Measurements from ENCODE around the gene APLP2. TPM values are rescaled to one million over a fixed set of nuclear protein-coding genes. Genes with fewer than 3 reads are reported as not detected.
"Not testable (repeated sequence)": the region's sequence is repeated elsewhere in the genome, so short reads cannot be mapped to it uniquely, and the experiment has no call there.

APLP2 gene
- total RNA-seq, 2 experiments from 2014 or later, result 26.1 to 31.5 TPM

DNA sequence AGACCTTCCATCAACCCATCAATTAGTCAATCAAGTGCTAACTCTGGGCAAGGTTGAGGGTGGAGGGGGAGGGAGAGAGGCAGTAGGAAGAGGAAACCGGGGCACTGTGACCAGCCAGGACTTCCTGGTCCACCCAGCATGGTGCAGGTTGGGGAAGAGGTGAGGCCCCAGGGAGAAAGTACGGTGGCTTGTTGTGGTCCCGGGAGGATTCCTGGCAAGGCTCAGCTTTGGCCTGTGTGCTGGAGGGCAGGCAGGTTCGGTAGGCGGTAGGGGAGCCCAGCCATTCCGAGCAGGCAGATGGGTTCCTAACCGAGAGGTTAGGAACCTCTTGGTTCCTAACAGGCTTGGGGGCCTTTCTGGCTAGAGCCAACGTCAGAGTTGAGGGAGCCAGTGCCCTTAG lies 100.7 kb downstream of the APLP2 start:
- ATAC-seq (ENCODE audit: low read depth) (no peak), DNase-seq (no peak)
- no peak overlapping the region for H3K4me3 Mint-ChIP-seq
- POLR2A ChIA-PET, result no interaction called here
- H3K9me3 Mint-ChIP-seq, result peaks cover 5% of the 10 kb centered on the region
- no peaks in the 10 kb centered on the region for H3K4me1 Mint-ChIP-seq
- no peak overlapping the region for H3K27ac Mint-ChIP-seq
- H3K27me3 Mint-ChIP-seq, result peaks cover 20% of the 10 kb centered on the region
- H3K36me3 Mint-ChIP-seq, result no peaks in the 10 kb centered on the region

GRCh38 chr11:130171534-130171933 lies 101.8 kb downstream of the APLP2 start:
- no peak overlapping the region for H3K27ac Mint-ChIP-seq
- ATAC-seq (ENCODE audit: low read depth) (no peak), DNase-seq (no peak)
- H3K36me3 Mint-ChIP-seq, result no peaks in the 10 kb centered on the region
- POLR2A ChIA-PET, result interaction anchor here (0.7 kb wide), 1 partner anchor 418 kb away, joined by 7 read pairs; no protein-coding TSS in a partner anchor
- H3K4me3 Mint-ChIP-seq, result no peak overlapping the region
- H3K27me3 Mint-ChIP-seq, result peaks cover 17% of the 10 kb centered on the region
- H3K4me1 Mint-ChIP-seq, result peaks cover 2% of the 10 kb centered on the region
- H3K9me3 Mint-ChIP-seq, result peaks cover 7% of the 10 kb centered on the region

- H3K9me3 Mint-ChIP-seq; H3K4me1 Mint-ChIP-seq; ATAC-seq (ENCODE audit: low read depth); H3K27ac Mint-ChIP-seq; H3K36me3 Mint-ChIP-seq; DNase-seq; H3K4me3 Mint-ChIP-seq: not testable (repeated sequence)
- POLR2A ChIA-PET, result interaction anchor here (0.7 kb wide), 1 partner anchor 418 kb away, joined by 7 read pairs; no protein-coding TSS in a partner anchor
- H3K27me3 Mint-ChIP-seq, result peaks cover 17% of the 10 kb centered on the region
Observed at GRCh38 chr11:130172001-130172400, 102.3 kb downstream of the APLP2 start.

- Mint-ChIP-seq H3K36me3 (no peaks in the 10 kb centered on the region), H3K27me3 (peaks cover 9% of the 10 kb centered on the region), H3K4me1 (peaks cover 2% of the 10 kb centered on the region), H3K27ac (no peak overlapping the region), H3K4me3 (no peak overlapping the region), H3K9me3 (peaks cover 7% of the 10 kb centered on the region)
- POLR2A ChIA-PET, result no interaction called here
- ATAC-seq (ENCODE audit: low read depth), result no peak
- no peak for DNase-seq
Observed at GRCh38 chr11:130174642-130175041, 104.9 kb downstream of the APLP2 start.

- H3K4me1 Mint-ChIP-seq, result peaks cover 2% of the 10 kb centered on the region
- H3K36me3 Mint-ChIP-seq, result no peaks in the 10 kb centered on the region
- no peak overlapping the region for H3K4me3 Mint-ChIP-seq
- POLR2A ChIA-PET, result no interaction called here
- no peak for ATAC-seq (ENCODE audit: low read depth)
- H3K27me3 Mint-ChIP-seq, result peaks cover 9% of the 10 kb centered on the region
- DNase-seq, result no peak
- H3K27ac Mint-ChIP-seq, result no peak overlapping the region
- peaks cover 7% of the 10 kb centered on the region for H3K9me3 Mint-ChIP-seq
Observed at GRCh38 chr11:130175898-130176297, 106.2 kb downstream of the APLP2 start.

GRCh38 chr11:130177782-130178181 lies 108.1 kb downstream of the APLP2 start:
- no peak overlapping the region for H3K27ac Mint-ChIP-seq
- H3K36me3 Mint-ChIP-seq, result no peaks in the 10 kb centered on the region
- no peak for DNase-seq
- H3K9me3 Mint-ChIP-seq, result peaks cover 7% of the 10 kb centered on the region
- POLR2A ChIA-PET, result no interaction called here
- no peak overlapping the region for H3K4me3 Mint-ChIP-seq
- peaks cover 10% of the 10 kb centered on the region for H3K27me3 Mint-ChIP-seq
- ATAC-seq (ENCODE audit: low read depth), result no peak
- peaks cover 2% of the 10 kb centered on the region for H3K4me1 Mint-ChIP-seq

DNA sequence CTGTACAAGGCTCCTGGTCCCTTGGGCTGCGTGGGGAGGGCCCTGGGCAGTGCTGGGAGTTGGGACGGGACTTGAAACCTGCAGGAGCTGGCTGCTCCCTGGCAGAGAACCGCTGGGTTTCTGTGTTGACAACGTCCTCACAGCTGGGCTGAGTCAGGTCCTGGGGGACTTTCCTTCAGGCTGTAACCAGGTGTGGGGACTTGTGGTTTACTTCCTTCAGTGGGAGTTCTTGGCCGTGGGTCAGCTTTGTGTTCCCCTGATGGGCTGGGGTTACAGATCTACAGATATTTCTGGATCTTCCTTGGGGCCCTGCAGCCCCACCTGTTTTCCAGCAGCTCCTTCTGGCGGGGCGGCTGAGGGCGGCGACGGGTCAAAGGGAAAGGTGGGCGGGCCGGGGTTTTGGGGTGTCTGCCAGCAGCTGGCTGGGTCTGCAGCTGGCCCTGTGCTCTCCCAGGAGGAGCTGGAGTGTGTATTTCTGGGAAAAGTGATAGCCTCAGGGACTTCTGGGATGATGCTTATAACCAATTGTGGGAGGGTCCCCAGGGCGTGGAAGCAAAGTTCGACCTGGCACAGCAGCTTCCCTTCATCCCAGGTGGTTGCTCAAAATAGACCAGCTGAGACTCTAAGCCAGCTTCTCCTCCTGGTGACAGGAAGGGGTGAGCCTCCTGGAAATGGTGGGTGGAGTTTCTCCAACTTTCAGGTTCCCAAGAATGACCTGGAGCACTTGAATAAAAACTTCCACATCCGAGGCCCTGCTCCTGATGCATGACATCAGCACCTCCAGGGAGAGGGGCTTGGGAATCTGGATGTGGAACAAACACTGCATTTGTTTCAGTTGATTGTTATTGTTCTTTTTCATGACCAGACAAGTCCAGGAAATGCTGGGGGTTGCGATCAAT lies 109.0 kb downstream of the APLP2 start:
- Mint-ChIP-seq H3K27ac (no peak overlapping the region), H3K4me3 (no peak overlapping the region), H3K36me3 (no peaks in the 10 kb centered on the region), H3K27me3 (peaks cover 8% of the 10 kb centered on the region), H3K4me1 (peaks cover 2% of the 10 kb centered on the region), H3K9me3 (peaks cover 7% of the 10 kb centered on the region)
- POLR2A ChIA-PET, result no interaction called here
- DNase-seq, result no peak
- no peak for ATAC-seq (ENCODE audit: low read depth)

DNA sequence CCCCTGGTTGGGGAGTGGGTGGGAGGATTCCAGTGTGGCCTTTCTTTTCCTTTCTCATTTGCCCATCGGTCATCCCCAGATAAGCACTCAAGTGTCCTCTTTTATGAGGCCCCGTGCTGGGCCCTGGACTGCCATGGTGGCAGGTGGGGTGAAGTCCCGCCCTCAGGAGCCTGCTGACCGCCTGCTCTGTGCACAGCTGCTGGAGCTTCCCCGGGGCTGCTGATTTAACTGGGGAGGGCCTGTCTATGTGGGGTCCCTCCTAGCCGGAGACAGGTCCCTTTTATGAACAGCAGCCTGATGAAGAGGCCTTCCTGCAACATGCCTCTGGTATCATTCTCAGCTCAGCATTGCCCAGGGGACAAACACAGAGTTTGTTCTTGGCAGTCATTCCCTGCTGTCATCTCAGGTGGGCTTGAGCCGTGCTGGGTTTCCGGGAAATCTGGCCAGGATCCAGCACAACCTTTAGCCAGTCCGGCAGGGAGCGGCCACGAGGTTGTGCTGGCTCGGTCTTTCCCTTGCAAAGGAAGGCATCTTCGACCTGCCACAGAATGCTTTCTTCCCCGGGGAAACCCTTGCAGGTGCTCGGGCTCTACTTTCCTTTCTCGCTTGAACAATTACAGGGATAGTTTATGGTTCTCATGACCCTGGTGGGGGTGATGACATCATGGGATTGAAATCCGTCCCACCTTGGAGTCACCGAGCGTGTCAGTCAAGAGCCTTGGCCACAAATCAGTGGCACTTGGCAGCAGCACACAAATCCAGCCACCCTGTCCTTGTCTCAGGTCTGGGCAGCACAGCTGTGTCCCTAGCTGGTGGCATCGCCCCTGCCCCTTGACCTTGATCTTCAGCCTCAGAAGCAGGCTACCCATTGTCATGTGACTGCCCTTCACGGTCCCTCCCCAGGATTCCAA lies 110.0 kb downstream of the APLP2 start:
- ATAC-seq (ENCODE audit: low read depth), result no peak
- Mint-ChIP-seq H3K9me3 (peaks cover 5% of the 10 kb centered on the region), H3K4me3 (no peak overlapping the region), H3K27me3 (peaks cover 13% of the 10 kb centered on the region), H3K36me3 (no peaks in the 10 kb centered on the region), H3K27ac (no peak overlapping the region), H3K4me1 (peaks cover 2% of the 10 kb centered on the region)
- POLR2A ChIA-PET, result no interaction called here
- DNase-seq, result no peak

- H3K9me3 Mint-ChIP-seq, result peaks cover 2% of the 10 kb centered on the region
- POLR2A ChIA-PET, result no interaction called here
- DNase-seq (no peak), ATAC-seq (ENCODE audit: low read depth) (no peak)
- no peak overlapping the region for H3K27ac Mint-ChIP-seq
- H3K36me3 Mint-ChIP-seq, result no peaks in the 10 kb centered on the region
- H3K27me3 Mint-ChIP-seq, result peaks cover 16% of the 10 kb centered on the region
- H3K4me3 Mint-ChIP-seq, result no peak overlapping the region
- peaks cover 2% of the 10 kb centered on the region for H3K4me1 Mint-ChIP-seq
Observed at GRCh38 chr11:130180491-130180890, 110.8 kb downstream of the APLP2 start.

DNA sequence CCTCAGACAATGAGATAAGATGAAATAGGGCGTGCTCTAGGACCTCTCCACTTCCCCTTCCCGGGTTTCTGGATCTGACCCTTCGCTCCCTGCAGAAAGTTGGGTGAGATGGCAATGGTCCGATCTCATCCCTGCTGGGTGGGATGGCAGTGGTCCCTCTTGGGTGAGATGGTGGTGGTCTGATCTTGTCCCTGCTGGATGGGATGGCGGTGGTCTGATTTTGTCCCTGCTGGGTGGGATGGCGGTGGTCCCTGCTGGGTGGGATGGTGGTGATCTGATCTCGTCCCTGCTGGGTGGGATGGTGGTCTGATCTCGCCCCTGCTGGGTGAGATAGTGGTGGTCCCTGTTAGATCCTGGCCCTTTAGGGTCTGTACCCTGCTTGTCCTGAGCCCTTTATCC lies 111.2 kb downstream of the APLP2 start:
- Mint-ChIP-seq H3K4me1 (peaks cover 2% of the 10 kb centered on the region), H3K4me3 (no peak overlapping the region)

DNA sequence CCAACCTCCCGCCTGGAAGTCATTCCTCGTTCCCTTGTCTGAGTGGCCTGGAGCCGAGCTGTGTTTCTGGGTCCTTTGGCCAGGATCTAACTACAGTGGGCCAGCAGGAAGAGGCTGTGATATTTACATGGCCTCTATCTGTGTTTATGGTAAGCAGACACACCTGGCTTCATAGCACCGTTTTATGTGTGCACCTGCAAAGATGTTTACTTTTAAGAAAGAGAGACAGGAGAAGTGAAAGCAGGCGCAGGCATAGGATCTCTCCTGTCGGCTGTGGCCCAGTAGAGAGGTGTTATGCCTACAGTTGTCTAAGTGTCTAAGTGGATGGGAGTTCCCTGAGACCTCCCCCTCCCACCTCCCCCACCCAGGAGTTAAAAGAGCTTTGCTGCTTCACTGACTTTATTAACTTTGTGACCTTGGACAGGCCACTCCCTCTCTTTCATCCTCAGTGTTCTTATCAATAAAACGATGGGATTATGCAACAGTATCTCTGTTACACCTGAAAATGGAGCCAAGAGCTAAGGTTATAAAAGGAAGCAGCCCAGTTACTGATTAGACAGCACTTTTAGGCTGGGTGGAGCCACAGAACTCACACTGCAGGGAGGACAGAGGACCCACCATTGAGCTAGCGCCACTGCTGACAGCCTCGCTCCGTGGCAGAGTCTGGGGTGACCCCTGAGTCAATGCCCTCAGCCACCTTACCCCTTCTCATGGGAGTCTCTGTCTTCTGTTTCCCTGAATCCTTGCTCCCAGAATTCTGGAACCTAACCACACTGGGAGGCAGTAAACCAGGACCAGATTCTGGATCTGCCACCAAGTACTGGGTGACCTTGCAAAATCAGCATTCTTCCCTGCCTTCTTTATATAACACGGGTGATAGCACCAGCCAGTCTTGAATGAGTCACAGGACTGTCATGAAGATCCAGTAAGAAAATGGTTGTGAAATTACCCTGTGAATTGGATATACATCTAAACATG lies 111.9 kb downstream of the APLP2 start:
- no peak for DNase-seq
- Mint-ChIP-seq H3K36me3 (no peaks in the 10 kb centered on the region), H3K4me3 (no peak overlapping the region), H3K27me3 (peaks cover 16% of the 10 kb centered on the region), H3K9me3 (no peaks in the 10 kb centered on the region), H3K27ac (no peak overlapping the region), H3K4me1 (no peaks in the 10 kb centered on the region)
- POLR2A ChIA-PET, result no interaction called here
- no peak for ATAC-seq (ENCODE audit: low read depth)

More for the DNA sequence above, 111.2 kb downstream of the APLP2 start:
- ATAC-seq (ENCODE audit: low read depth) (no peak), DNase-seq (no peak)
- POLR2A ChIA-PET, result no interaction called here
- H3K9me3 Mint-ChIP-seq, result peaks cover 2% of the 10 kb centered on the region
- H3K36me3 Mint-ChIP-seq, result no peaks in the 10 kb centered on the region
- peaks cover 16% of the 10 kb centered on the region for H3K27me3 Mint-ChIP-seq
- no peak overlapping the region for H3K27ac Mint-ChIP-seq

DNA sequence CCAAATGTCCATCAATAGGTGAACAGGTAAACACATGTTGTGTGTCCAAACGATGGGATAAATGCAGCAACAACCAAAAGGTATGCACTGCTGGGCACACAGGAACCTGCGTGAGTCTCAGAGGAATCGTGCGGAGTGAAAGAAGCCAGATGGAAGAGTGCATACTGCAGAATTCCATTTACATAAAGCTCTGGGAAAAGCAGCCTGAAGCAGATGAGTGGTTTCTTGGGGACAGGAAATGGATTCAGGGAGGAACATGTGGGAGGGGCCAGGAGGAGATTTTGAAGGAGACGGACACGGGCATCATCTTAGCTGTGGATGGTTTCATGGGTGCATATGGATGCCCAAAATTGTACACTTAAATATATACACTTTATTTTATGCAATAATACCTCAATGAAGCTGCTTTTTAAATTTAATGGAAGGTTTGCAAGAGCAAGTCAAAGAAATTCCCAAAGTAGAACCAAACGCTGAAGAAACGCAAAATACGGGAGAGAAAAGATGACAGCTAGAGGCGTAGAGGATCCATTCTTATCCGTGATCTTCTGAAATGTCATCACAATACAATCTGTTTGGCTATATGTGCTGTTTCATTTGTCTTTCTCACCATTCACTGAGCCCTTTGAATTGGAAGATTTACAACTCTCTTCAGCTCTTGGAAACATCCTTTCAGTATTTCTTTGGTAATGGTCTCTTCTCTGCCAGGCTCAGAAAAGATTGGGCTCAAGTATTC lies 114.3 kb downstream of the APLP2 start:
- H3K27me3 Mint-ChIP-seq, result peaks cover 16% of the 10 kb centered on the region
- POLR2A ChIA-PET, result interaction anchor here (0.6 kb wide), 1 partner anchor 7 kb away, joined by 4 read pairs; no protein-coding TSS in a partner anchor
- H3K36me3 Mint-ChIP-seq, result no peaks in the 10 kb centered on the region
- DNase-seq, result no peak
- no peaks in the 10 kb centered on the region for H3K4me1 Mint-ChIP-seq
- no peak overlapping the region for H3K27ac Mint-ChIP-seq
- H3K4me3 Mint-ChIP-seq, result no peak overlapping the region
- H3K9me3 Mint-ChIP-seq, result no peaks in the 10 kb centered on the region
- ATAC-seq (ENCODE audit: low read depth), result no peak
